GM21717 (cell line): Measurements from ENCODE around the gene PVALEF.

Source experiments
- ATAC-seq: cut with Tn5 transposase; IDR thresholded peaks from one replicate; pipeline ENCODE4 v1.9.1; 2021; ENCODE audit warnings: mild to moderate bottlenecking, moderate library complexity; ENCODE audit not compliant: unreplicated experiment

The PVALEF gene

GRCh38 chr17:81160747-81161453, 4.4 kb upstream of the PVALEF start:
- no peak for ATAC-seq

- no peak for ATAC-seq
These were observed 3.8 kb upstream of the PVALEF start for GRCh38 chr17:81161536-81161935.

- ATAC-seq: no peak
These were observed 3.3 kb upstream of the PVALEF start for GRCh38 chr17:81161972-81162371.

- no peak for ATAC-seq
These were observed 2.8 kb upstream of the PVALEF start for GRCh38 chr17:81162491-81162890.

- no peak for ATAC-seq
These were observed 2.1 kb upstream of the PVALEF start for GRCh38 chr17:81163051-81163695.

- ATAC-seq: no peak
These were observed 1.5 kb upstream of the PVALEF start for GRCh38 chr17:81163703-81164370.

GRCh38 chr17:81164371-81165245, 699 bp upstream of the PVALEF start:
- ATAC-seq: no peak

GRCh38 chr17:81166033-81166492, 756 bp downstream of the PVALEF start, which contains the start of gene AATK:
AATK (minus strand) TSS chr17:81166221; CDS start chr17:81165992, 229 bp downstream.
- ATAC-seq: no peak

- ATAC-seq: no peak
These were observed 1.9 kb downstream of the PVALEF start for GRCh38 chr17:81167194-81167524.

- no peak for ATAC-seq
These were observed 2.3 kb downstream of the PVALEF start for GRCh38 chr17:81167638-81168037.

- no peak for ATAC-seq
These were observed 4.6 kb downstream of the PVALEF start for GRCh38 chr17:81169870-81170309.

- no peak for ATAC-seq
These were observed 5.6 kb downstream of the PVALEF start for GRCh38 chr17:81170727-81171494.

GRCh38 chr17:81171941-81172340, 6.6 kb downstream of the PVALEF start:
- ATAC-seq: no peak

GRCh38 chr17:81173052-81173761, 7.9 kb downstream of the PVALEF start:
- ATAC-seq: no peak

GRCh38 chr17:81173762-81174155, 8.5 kb downstream of the PVALEF start:
- no peak for ATAC-seq

GRCh38 chr17:81176666-81177065, 11.4 kb downstream of the PVALEF start:
- no peak for ATAC-seq

GRCh38 chr17:81178136-81179091, 13.1 kb downstream of the PVALEF start:
- no peak for ATAC-seq

- ATAC-seq: no peak
These were observed 13.9 kb downstream of the PVALEF start for GRCh38 chr17:81179220-81179619.
